Left lobe of liver (tissue), 2 donors: ENCODE data around the gene THRA. TPM values are rescaled to one million over a fixed set of nuclear protein-coding genes. Genes with fewer than 3 reads are reported as not detected.

Experiments used
- ATAC-seq: fragments of 200-7000 bp; cut with Tn5 transposase; one replicate; pipeline ENCODE4 v1.9.1; 2020; ENCODE audit warnings: mild to moderate bottlenecking, moderate library complexity
- DNase-seq: peaks from one replicate; pipeline ENCODE4 v3.0.0-alpha.2; 2020; ENCODE audit warnings: low spot score
- total RNA-seq: library from RNA; stranded (reverse); gene quantifications from one replicate; pipeline ENCODE4 v1.2.1, GENCODE V29; 2021
- donor health status: DM: no; HTN: no; CAD: no; lungs with moderate emphysema.
- donor health status: DM: no; HTN: yes; CAD: no.

The THRA gene
- total RNA-seq, 1 donor from 2014 or later, result 10.7 TPM

GRCh38 chr17:40095944-40096791 is 33.4 kb downstream of the THRA start:
- no peak for DNase-seq
- no peak for ATAC-seq

- DNase-seq (no peak), ATAC-seq (no peak)
These were observed 34.3 kb downstream of the THRA start for GRCh38 chr17:40097087-40097486.

- DNase-seq (peak; percentile 96), ATAC-seq (peak; percentile 47)
These were observed 35.4 kb downstream of the THRA start for GRCh38 chr17:40097931-40098845.

GRCh38 chr17:40098846-40099618 is 36.3 kb downstream of the THRA start:
- ATAC-seq, result peak; percentile 72
- peak; percentile 100 for DNase-seq

GRCh38 chr17:40099619-40100418 is 37.1 kb downstream of the THRA start:
- ATAC-seq (no peak), DNase-seq (no peak)

DNA sequence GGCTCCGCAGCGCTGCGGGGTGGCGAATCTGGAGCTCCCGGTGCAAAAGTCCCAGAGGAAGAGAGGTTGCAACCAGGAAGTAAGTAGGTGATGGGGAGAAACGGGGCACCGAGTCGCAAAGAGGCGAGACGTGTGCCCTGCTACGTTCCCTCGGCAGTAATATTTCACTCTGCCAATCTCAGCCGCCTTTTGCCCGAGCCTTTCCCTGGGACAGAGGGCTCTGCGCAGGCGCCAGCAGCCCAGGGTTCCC is 37.6 kb downstream of the THRA start, which contains the start of gene NR1D1:
NR1D1 (minus strand) TSS at position 171 of the 250 bp plus-strand sequence. CDS start 495 bp downstream, outside the sequence.
- ATAC-seq, result peak; percentile 52
- no peak for DNase-seq

GRCh38 chr17:40100669-40101366 is 38.1 kb downstream of the THRA start:
- DNase-seq, result peak; percentile 99
- ATAC-seq, result peak; percentile 54

- ATAC-seq (no peak), DNase-seq (no peak)
These were observed 38.8 kb downstream of the THRA start for GRCh38 chr17:40101367-40102210.

GRCh38 chr17:40103071-40103661 is 40.4 kb downstream of the THRA start:
- ATAC-seq, result no peak
- DNase-seq, result no peak

DNA sequence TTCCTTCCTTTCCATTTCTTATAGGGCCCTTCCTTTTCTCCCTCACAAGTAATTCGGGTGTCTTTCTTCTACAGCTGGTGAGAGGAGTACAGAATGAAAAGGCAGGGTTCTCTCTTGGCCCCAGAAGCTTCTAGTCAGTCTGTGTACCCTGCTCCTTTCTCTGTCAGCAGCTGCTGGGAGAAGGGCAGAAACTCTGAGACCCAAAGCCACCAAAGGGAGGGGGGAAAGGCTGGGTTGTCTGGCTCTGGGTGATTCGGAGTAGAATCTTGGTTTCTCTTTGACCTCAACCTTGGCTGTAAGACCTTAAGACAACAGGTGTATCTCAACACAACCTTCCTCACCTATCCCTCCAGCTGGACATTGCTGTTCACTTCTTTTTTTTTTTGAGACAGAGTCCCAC is 40.9 kb downstream of the THRA start:
- DNase-seq (no peak), ATAC-seq (no peak)

DNA sequence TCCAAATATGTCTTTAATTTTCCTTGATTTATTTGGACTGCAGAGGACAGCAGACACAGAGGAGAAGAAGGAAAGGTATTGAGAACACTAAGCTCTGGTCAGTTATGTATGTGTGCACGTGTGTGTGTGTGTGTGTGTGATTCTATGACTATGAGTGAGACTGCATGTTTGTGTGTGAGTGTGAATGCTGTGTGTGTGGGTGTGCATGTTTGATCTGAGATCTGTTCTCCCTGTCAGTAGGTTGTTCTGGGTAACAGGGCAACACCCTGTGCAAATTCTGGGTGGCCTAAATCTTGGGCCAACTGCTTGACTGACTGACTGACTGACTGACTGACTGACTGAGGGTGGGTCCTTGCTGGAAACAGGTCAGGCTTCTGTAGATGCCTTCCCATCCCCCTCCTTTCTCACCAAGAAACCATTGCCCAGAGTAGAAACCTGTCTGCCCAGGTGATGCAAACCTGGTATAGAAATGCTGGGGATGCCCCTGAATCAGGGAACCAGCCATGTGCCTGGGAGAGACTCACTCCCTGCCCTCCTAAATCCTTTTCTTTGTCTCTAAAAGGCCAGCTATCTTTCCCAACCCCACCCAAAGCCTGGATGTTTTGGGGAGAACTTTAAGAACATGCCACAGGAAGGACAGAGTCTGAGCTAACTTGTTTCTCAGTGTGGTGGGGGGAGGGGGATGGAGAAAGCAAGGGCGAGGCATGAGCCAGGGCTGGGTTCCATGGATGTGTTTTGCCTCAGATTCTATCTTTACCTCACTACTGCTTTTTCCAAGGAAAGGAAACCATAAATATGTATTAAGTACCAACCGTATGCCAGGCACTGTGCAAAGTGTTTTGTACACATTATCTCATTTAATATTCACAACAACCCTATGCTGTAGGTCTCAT is 42.1 kb downstream of the THRA start:
- DNase-seq (no peak), ATAC-seq (no peak)

DNA sequence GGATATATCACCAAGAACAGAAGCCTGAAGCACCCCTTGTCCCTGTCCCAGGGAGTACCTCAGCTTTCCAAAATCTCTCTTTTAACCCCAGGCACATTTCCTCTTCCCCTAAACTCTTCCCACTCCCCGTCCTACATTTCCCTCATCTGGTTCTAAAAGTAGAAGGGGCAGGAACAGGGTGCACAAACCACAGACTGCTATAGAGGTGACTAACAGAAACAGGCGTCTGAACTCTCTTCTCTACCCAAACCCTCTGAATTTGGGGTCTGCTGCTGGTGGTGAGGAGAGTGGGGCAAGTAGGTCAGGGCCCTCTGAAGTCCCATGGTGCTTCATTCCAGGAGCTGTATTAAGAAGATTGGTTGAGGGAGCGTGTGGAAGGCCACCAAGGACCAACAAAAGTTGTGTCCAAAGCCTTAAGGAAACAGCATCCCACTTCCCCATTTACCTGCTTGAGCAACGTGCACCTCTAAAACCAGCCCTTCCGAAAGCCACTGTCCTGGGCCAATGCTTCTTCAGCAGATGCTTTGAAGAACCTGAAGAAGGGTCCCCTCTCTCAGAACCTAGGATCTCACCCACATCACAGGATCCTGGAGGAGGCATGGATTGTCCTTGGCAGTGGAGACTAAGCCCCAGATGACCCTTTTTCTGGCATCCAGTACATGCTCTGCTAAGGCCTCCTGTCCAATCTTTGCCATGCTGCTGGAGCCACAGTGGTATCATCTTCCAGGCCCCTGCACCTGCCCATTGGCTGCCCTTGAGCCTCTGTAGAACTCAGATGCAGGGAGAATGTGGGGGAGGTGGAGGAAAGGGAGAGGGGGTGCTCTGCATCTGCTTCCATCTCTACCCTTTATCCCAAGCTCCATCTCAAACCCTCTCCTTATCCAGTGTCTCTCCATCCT is 43.3 kb downstream of the THRA start:
- ATAC-seq (no peak), DNase-seq (no peak)

DNA sequence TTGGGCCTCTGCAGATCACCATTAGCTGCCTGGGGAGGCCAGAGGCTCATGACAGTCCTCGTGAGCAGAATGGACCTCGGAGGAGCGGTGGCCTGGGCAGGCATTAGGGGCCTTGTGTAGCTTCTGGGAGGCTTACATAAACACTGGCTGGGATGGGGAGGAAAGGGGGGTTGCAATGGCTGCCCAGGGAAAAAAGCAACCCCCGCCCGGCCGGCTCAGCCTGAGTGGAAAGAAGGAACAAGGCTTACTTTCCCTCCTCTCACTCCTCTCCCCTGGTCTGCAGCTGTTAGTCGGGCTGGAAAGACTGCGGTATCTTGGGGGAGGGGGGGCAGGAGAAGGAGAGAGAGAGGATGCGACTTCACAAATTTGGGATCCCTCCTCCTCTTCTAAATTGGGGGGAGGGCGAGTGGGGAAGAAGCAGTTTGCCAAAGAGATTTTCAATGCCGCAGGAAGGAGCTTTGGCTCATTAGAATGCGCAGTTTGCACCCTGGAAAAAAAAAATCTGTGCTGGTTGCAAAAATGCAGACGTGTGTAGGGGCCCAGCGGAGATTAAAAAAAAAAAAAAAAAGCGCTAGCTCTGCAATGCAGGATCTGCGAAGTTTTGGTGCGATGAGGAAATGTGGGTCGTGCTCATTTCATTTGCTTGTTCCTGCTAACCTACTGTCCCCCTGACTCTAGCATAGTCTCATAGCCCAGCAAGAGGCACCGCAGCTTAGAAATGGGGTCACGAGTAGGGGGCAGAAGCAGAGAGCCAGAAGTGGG is 44.2 kb downstream of the THRA start:
- ATAC-seq (no peak), DNase-seq (no peak)

- DNase-seq (no peak), ATAC-seq (no peak)
These were observed 44.9 kb downstream of the THRA start for GRCh38 chr17:40107522-40108174.
